Smooth muscle cell (in vitro differentiated cells): ENCODE data around the gene CEP89. TPM values are rescaled to one million over a fixed set of nuclear protein-coding genes. Genes with fewer than 3 reads are reported as not detected.

ENCODE experiments used
- DNase-seq: peaks from one replicate; lab custom pipeline; 2025; ENCODE audit not compliant: unreplicated experiment; lab: John Stamatoyannopoulos, UW
- H2AFZ ChIP-seq: fragments of 200-600 bp; sonication (generic); 2 replicates; pipeline ENCODE4 v1.6.0; 2016; ENCODE audit warnings: antibody characterized with exemption, low read depth, mild to moderate bottlenecking
- H3F3A ChIP-seq: fragments of 200-600 bp; sonication (generic); 2 replicates; pipeline ENCODE4 v1.6.0; 2017; ENCODE audit warnings: antibody characterized with exemption, low read depth
- H3K27ac ChIP-seq: fragments of 200-600 bp; sonication (generic); 2 replicates; pipeline ENCODE4 v1.5.1; 2016; ENCODE audit warnings: low read depth, mild to moderate bottlenecking
- H3K27me3 ChIP-seq: fragments of 200-600 bp; sonication (generic); 2 replicates; pipeline ENCODE4 v1.6.1; 2016; ENCODE audit warnings: low read depth, mild to moderate bottlenecking
- H3K36me3 ChIP-seq: fragments of 200-600 bp; sonication (generic); 2 replicates; pipeline ENCODE4 v1.5.1; 2016; ENCODE audit warnings: low read depth
- H3K4me1 ChIP-seq: fragments of 200-600 bp; sonication (generic); 2 replicates; pipeline ENCODE4 v1.5.1; 2016; ENCODE audit warnings: low read depth
- H3K4me2 ChIP-seq: fragments of 200-600 bp; sonication (generic); 2 replicates; pipeline ENCODE4 v1.6.0; 2016; ENCODE audit warnings: mild to moderate bottlenecking
- H3K4me3 ChIP-seq: fragments of 200-600 bp; sonication (generic); 2 replicates; pipeline ENCODE4 v1.5.1; 2016; ENCODE audit warnings: mild to moderate bottlenecking
- H3K79me2 ChIP-seq: fragments of 200-600 bp; sonication (generic); 2 replicates; pipeline ENCODE4 v1.6.0; 2016; ENCODE audit warnings: low read depth, mild to moderate bottlenecking
- H3K9ac ChIP-seq: fragments of 200-600 bp; sonication (generic); 2 replicates; pipeline ENCODE4 v1.6.0; 2016; ENCODE audit warnings: low read depth
- H3K9me3 ChIP-seq: fragments of 200-600 bp; sonication (generic); replicated peaks from 2 replicates; pipeline ENCODE4 v1.5.1; 2016; ENCODE audit warnings: low read depth
- H4K20me1 ChIP-seq: fragments of 200-600 bp; sonication (generic); 2 replicates; pipeline ENCODE4 v1.6.0; 2016; ENCODE audit warnings: low read depth
- WGBS: methylation state at CpG from one replicate; pipeline ENCODE4 v1.1.7; 2016; ENCODE audit warnings: low lambda C conversion rate; 5-methylcytosine and 5-hydroxymethylcytosine counted together
- polyA plus RNA-seq: library from polyadenylated mRNA; unstranded; fragments of >200 nt; fragmentation: Nextera tagmentation; extraction: Ambion mirVana; gene quantifications from 2 replicates; pipeline ENCODE4 v1.2.1, GENCODE V29; 2016
- total RNA-seq: library from RNA; depleted of rRNA; stranded (reverse); fragments of >200 nt; gene quantifications from 2 replicates; pipeline ENCODE4 v1.2.3, GENCODE V29; 2014
- TF ChIP-seq, protein P1 (sequence below): fragments of 200-600 bp; sonication (generic); IDR thresholded peaks from 2 replicates; pipeline ENCODE4 v1.5.1; 2017; ENCODE audit warnings: borderline replicate concordance, mild to moderate bottlenecking, antibody characterized with exemption; ENCODE audit not compliant: insufficient read depth, poor library complexity, severe bottlenecking

The CEP89 gene
- total and polyA plus RNA-seq, 2 experiments from 2014 or later = 11.7 to 19.6 TPM

DNA sequence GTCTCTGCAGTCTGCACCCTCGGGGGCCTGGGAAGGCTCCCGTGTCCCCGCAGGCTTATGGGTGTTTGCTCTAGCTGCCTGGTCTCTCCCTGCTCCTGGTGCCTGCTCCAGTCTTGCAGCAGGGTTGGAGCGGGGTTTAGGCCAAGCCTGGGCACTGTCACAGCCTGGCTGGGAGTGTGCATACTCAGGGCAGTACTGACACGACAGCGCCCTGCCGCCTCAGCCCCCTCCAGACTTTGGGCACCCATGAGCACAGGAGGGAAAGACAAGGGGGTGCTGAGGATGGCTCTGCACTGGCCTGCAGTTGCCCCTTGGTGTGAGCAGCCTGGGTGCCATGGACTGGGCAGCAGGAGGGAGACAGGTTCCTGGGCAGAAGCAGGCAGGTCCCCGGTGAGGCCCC is 35.7 kb downstream of the CEP89 start:
- no peak for DNase-seq
- H3K36me3 ChIP-seq = peaks cover 2% of the 10 kb centered on the region
- H3K4me2 ChIP-seq = no peak overlapping the region
- TF ChIP-seq, protein P1, sequence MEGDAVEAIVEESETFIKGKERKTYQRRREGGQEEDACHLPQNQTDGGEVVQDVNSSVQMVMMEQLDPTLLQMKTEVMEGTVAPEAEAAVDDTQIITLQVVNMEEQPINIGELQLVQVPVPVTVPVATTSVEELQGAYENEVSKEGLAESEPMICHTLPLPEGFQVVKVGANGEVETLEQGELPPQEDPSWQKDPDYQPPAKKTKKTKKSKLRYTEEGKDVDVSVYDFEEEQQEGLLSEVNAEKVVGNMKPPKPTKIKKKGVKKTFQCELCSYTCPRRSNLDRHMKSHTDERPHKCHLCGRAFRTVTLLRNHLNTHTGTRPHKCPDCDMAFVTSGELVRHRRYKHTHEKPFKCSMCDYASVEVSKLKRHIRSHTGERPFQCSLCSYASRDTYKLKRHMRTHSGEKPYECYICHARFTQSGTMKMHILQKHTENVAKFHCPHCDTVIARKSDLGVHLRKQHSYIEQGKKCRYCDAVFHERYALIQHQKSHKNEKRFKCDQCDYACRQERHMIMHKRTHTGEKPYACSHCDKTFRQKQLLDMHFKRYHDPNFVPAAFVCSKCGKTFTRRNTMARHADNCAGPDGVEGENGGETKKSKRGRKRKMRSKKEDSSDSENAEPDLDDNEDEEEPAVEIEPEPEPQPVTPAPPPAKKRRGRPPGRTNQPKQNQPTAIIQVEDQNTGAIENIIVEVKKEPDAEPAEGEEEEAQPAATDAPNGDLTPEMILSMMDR = no peak
- 98% methylated on average over 8 of the region's 8 CpGs for WGBS
- H3F3A ChIP-seq = no peaks in the 10 kb centered on the region
- no peaks in the 10 kb centered on the region for H4K20me1 ChIP-seq
- H3K4me1 ChIP-seq = no peaks in the 10 kb centered on the region
- H3K27me3 ChIP-seq = no peaks in the 10 kb centered on the region
- H3K79me2 ChIP-seq = no peaks in the 10 kb centered on the region
- no peak overlapping the region for H3K27ac ChIP-seq
- no peak overlapping the region for H3K9ac ChIP-seq
- H3K9me3 ChIP-seq = no peaks in the 10 kb centered on the region
- H3K4me3 ChIP-seq = no peak overlapping the region
- H2AFZ ChIP-seq = no peak overlapping the region

DNA sequence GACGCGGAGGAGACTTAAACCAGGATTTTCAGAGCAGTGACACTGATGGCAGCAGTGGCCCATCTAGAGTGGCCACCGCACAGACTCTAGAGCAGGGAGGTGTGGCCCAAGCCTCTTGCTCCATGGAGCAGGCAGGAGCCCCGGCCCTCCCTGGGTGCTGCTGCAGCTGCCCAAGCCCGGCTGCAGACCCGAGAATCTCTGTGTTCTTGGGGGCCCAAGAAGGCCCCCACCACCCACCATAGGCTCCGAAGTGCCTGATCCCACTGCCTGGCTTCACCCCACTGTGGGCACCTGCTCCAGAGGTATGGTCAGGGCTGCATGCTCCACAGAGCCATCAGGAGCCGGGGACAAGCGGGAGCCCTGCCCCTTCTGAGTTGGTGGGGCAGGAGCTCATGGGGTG is 36.1 kb downstream of the CEP89 start:
- DNase-seq = no peak
- TF ChIP-seq, protein P1 = no peak
- no peaks in the 10 kb centered on the region for H3K79me2 ChIP-seq
- WGBS = 95% methylated on average over 9 of the region's 9 CpGs
- no peak overlapping the region for H2AFZ ChIP-seq
- H4K20me1 ChIP-seq = no peaks in the 10 kb centered on the region
- H3K4me1 ChIP-seq = no peaks in the 10 kb centered on the region
- H3K4me3 ChIP-seq = no peak overlapping the region
- H3F3A ChIP-seq = no peaks in the 10 kb centered on the region
- no peak overlapping the region for H3K4me2 ChIP-seq
- no peaks in the 10 kb centered on the region for H3K9me3 ChIP-seq
- H3K27ac ChIP-seq = no peak overlapping the region
- no peaks in the 10 kb centered on the region for H3K27me3 ChIP-seq
- H3K9ac ChIP-seq = no peak overlapping the region
- H3K36me3 ChIP-seq = peaks cover 2% of the 10 kb centered on the region

DNA sequence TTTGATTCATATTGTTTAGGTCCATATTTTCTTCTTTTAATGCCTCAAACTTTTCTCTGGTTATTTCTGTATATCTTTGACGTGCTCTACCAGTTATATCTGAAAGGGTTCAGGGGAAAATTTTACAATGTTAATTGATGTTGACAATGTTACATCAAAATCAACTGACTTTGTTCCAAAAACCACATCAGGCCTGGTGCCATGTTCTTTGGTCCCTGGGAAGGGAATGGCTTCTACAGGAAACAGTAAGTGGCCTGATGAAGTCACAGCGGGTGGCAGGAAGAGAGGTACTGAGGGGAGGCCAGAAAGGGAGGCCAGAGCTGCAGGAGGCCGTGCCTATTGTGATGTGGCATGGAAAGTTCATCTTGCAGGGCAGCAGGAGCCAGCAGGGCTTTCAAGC is 38.2 kb downstream of the CEP89 start:
- Histone ChIP-seq H3F3A (no peaks in the 10 kb centered on the region), H2AFZ (no peak overlapping the region), H3K27me3 (no peaks in the 10 kb centered on the region), H3K79me2 (no peaks in the 10 kb centered on the region), H3K9ac (no peak overlapping the region), H3K4me3 (no peak overlapping the region), H3K9me3 (no peaks in the 10 kb centered on the region), H3K4me2 (no peak overlapping the region), H3K4me1 (no peaks in the 10 kb centered on the region), H3K27ac (no peak overlapping the region), H4K20me1 (no peaks in the 10 kb centered on the region), H3K36me3 (peaks cover 2% of the 10 kb centered on the region)
- no peak for DNase-seq
- whole genome bisulfite sequencing = 98% methylated on average over 3 of the region's 3 CpGs
- TF ChIP-seq, protein P1 = no peak

DNA sequence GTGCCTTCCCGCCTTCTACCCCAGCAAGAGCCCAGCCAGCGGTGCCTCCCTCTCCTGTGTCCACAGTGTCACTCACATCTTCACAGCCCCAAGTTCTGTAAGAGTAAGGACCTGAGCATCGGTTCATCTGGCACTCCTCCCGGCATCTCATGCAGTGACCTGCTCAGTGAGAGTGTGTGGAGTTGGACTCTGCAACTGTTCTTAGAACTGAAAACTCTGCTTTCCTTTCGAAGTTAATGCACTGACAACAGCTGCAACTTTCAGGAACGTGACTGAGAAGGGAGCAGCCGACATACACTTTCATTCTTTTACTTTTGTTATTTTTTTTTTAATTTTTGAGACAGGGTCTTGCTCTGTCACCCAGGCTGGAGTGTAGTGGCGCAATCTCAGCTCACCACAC is 41.2 kb downstream of the CEP89 start:
- Histone ChIP-seq H3K36me3 (peaks cover 2% of the 10 kb centered on the region), H3F3A (no peaks in the 10 kb centered on the region), H3K4me1 (no peaks in the 10 kb centered on the region), H3K27ac (no peak overlapping the region), H2AFZ (no peak overlapping the region), H3K79me2 (no peaks in the 10 kb centered on the region), H3K4me2 (no peak overlapping the region), H3K4me3 (no peak overlapping the region), H3K27me3 (no peaks in the 10 kb centered on the region), H4K20me1 (no peaks in the 10 kb centered on the region), H3K9ac (no peak overlapping the region), H3K9me3 (no peaks in the 10 kb centered on the region)
- WGBS = 96% methylated on average over 8 of the region's 8 CpGs
- no peak for DNase-seq
- TF ChIP-seq, protein P1 = no peak
